HG03439 (cell line): ENCODE results near the gene ZNF287.
"Not testable (repeated sequence)": the region's sequence is repeated elsewhere in the genome, so short reads cannot be mapped to it uniquely, and the experiment has no call there.

Experiments used
- ATAC-seq: cut with Tn5 transposase; IDR thresholded peaks from one replicate; pipeline ENCODE4 v1.9.1; 2021; ENCODE audit warnings: mild to moderate bottlenecking, moderate library complexity; ENCODE audit not compliant: unreplicated experiment

The ZNF287 gene

DNA sequence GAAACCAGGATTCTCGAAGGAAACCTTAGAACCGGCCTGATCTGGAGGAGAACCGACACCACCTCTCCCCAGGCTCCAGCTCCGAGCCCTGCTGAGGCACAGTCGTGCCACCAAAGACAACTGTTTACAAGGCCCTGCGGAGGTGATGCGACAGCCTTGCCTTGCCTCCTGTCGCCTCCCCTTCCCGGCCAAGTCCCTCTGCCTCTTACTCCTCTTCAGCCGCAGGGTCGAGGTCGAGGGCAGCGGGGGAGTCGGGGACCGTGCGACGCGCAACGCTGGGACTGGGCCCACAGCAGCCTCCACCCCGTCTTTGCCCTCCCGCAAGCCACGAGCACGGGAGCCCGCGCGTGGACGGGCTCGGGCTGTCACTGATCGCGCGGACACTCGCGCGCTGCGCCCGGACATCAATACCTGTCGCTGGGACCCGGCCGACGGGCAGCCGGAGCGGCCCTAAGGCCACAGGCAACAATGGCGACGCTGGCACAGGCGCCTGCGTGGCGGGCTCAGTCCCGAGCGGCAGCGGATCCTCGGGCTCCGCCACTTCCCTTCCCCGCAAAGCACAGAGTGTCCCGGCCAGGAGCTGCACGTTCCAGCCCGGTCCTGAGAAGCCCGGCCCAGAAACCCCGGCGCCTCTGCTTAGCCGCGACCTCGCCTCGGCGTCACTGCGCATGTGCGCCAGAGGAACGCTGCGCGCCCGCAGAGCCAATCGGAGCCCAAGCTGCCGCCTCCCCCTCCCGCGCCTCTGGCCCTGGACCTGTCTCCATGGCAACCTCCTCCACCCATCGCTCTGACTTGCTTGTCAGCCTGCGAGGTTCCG, at the start of gene ZNF287:
ZNF287 (minus strand) TSS at position 664 of the 817 bp plus-strand sequence. CDS start 1,473 bp downstream, outside the sequence.
- ATAC-seq, result peak; percentile 93

DNA sequence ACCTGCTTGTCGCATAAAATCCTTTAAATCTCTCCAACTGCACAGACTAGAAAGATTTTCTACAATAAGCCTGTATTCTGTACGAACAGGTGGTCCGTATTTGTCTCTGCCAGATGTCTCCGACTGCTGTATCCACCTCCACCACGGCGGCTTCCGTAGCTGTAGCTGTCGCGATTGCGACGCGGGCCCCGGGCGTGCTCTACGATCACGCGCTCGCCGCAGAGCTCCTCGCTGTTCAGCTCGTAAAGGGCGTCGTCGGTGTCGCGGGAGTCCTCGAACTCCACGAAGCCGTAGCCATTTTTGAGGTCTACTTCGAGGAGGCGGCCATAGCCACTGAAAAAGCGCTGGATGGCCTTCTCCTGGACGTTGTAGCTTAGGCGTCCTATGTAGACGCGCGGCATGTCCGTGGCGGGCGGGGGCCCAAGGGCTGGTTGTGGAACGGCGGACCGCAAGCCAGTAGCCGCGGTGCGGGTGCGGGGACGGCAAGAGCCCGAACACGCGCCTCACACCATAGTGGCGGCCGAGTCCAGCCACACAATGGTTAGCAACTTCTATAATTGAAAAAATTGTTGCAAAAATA, 48.6 kb upstream of the ZNF287 start:
- ATAC-seq, result no peak

DNA sequence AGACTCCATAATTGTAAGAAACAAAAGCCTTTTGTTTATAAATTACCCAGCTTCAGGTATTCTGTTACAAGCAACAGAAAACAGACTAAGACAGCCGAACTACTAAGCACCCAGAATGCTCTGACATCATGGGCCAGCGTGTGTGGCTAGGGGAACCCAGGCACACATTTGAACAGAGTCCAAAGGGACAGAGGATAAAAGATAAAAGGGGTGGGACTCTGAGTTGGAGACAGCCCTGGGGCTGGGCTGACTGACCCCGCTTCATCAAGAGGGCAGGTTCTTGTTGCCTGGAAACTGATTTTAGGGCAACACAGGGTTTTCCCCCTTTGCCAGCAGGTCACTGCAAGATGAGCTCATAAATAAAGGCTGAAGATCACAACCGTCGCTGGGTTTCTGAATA, 30.5 kb upstream of the ZNF287 start:
- ATAC-seq, result no peak

GRCh38 chr17:16593356-16594102, 24.5 kb upstream of the ZNF287 start:
- ATAC-seq, result no peak

- ATAC-seq, result peak; percentile 83
Measured at GRCh38 chr17:16589097-16589969, 20.3 kb upstream of the ZNF287 start.

- no peak for ATAC-seq
Measured at GRCh38 chr17:16585796-16586195, 16.8 kb upstream of the ZNF287 start.

- ATAC-seq, result no peak
Measured at GRCh38 chr17:16584273-16584995, 15.4 kb upstream of the ZNF287 start.

DNA sequence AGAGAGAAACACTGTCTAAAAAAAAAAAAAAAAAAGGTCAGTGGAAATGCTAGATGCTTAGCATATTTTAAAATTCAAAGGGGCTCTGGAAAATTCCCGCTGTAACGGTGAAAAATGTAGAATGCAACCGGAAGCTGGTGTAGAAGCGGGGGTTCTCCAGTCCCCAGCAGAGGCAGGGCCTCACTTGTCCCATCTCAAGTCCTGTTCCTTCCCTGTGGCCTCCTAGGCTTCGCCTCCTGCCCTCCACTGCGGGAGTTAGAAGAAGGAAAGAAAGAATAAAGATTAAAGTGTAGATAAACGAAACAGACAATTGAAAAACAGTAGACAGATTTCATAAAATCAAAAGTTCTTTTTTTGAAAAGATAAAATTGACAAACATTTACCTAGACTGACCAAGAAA, 14.8 kb upstream of the ZNF287 start:
- ATAC-seq, result no peak

DNA sequence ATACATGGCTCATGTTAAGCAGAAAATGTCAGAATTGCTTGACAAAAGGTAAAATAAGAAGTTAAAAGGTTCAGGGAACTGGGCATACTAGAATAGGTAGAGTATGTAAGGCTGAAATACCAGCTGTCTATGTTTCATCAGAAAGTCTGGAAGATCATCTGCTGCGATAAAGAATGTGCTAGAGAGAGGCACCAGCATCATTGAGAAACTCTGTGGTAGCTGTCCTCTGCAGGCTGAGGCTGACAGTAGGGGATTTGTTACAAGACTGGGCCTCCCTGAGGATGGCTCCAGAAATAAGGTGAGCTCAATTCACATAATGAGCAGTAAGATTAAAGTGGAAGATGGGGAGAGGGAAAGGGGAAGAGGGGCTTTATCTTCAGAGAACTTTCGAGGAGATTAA, 4.5 kb upstream of the ZNF287 start:
- ATAC-seq, result no peak

DNA sequence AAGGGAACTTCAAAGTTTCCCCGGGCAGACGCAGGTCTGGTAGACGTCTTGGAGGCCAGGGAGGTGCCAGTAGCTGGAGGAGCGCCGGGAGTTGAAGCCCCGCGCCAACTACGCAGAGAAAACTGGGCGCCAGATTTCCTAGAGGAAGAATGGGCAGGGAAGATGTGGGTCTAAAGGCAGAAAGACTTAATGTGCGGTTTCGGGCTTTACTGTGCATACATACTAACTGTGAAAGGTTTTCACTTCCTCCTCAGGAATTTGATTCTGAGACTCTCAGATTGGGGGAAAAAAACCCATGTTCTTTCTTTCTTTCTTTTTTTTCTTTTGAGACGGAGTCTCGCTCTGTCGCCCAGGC, 331 bp upstream of the ZNF287 start:
- peak; percentile 24 for ATAC-seq

DNA sequence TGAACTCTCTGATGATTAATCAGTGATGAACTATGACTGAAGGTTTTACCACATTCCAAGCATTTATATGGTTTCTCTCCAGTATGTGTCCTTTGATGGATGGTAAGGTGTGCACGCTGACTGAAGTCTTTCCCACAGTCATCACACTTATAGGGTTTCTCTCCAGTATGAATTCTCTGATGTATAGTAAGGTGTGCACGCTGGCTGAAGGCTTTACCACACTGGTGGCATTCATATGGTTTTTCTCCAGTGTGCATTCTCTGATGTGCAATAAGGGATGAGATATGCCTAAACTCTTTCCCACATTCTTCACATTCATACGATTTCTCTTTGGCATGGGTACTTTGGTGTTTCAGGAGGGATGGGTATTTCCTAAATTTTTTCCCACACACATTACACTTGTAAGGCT, 16.4 kb downstream of the ZNF287 start:
- no peak for ATAC-seq

GRCh38 chr17:16551878-16552636, 16.9 kb downstream of the ZNF287 start:
- no peak for ATAC-seq

DNA sequence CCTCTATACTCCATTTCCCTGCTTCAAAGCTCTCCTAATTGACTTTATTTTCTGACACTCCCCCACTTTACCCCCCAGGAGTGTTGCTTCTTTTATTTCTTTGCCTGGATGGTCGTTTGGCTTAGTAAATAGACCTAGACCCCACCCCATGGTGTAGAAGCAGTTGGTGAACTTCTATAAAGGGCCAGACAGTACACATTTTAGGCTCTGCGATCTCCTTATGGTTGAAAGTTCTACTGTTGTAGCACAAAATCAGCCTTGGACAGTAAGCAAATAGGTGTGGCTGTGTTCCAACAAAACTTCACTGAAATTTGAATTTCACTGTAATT, 31.9 kb downstream of the ZNF287 start:
- ATAC-seq, result no peak

- ATAC-seq, result no peak
Measured at GRCh38 chr17:16534236-16534635, 34.8 kb downstream of the ZNF287 start.

- no peak for ATAC-seq
Measured at GRCh38 chr17:16529906-16530305, 39.1 kb downstream of the ZNF287 start.

- ATAC-seq, result no peak
Measured at GRCh38 chr17:16527298-16527697, 41.7 kb downstream of the ZNF287 start.

DNA sequence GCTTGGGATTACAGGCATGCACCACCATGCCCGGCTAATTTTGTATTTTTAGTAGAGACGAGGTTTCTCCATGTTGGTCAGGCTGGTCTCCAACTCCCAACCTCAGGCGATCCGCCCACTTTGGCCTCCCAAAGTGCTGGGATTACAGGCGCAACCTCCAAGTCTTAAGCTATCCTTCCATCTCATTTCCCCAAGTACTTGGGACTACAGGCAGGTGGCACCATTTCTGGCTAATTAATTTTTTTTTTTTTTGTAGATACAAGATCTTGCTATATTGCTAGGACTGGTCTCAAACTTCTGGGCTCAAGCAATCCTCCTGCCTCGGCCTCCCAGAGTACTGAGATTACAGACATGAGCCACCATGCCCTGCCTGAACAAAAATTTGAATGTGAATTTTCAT, 43.4 kb downstream of the ZNF287 start:
- not testable (repeated sequence) for ATAC-seq

DNA sequence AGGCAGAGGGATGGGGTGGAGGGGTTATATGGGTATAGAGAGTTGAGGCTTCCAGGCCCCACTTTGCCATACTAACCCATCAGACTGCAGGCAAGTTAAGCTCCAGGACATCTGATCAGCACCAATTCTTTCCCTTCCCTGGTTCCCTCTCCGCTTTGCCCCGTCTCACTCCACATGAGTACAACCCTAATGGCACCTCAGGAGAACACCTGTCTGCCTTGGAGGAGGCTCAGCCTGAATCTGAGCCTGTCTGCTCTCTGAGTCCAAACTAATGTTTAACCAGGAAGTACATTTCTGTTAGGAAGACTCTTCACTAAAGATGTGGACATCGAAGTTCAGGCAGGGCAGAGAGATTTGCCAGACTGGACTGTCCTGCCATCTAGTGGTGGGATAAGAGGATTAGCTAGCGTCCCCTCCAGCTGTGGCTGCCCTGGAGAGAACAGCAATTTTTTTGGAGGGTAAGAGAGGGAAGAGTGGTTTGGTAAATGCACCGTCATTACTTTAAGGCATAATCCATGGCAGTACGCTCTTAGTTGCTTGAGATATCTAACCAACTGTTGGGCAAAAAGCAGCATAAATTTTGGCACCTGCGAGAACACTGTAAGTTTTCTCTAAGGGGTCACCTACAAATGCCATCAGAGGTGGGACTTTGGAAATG, 47.8 kb downstream of the ZNF287 start:
- no peak for ATAC-seq

DNA sequence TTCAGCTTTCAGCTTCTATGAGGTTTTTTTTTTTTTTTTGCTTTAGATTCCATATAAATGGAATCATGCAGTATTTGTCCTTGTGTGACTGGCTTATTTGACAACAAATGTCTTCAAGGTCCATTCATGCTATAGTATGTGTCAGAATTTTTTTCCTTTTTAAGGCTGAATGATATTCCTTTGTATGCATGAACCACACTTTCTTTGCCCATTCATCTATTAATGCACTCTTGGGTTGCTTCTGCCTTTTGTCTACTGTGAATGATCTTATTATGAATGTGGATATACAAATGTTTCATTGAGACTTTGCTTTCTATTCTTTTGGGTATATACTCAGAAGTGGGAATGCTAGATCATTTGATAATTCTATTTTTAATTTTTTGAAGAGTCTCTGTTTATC, 50.0 kb downstream of the ZNF287 start:
- no peak for ATAC-seq
